GM18519 (cell line): ENCODE results near the gene CLRN3.

Experiments used
- ATAC-seq: cut with Tn5 transposase; IDR thresholded peaks from one replicate; pipeline ENCODE4 v1.9.1; 2021; ENCODE audit warnings: mild to moderate bottlenecking, moderate library complexity; ENCODE audit not compliant: unreplicated experiment, low FRiP score

CLRN3 gene

GRCh38 chr10:127877116-127877515 is 15.6 kb downstream of the CLRN3 start:
- no peak for ATAC-seq

- no peak for ATAC-seq
These were observed 16.8 kb downstream of the CLRN3 start for GRCh38 chr10:127875916-127876315.

DNA sequence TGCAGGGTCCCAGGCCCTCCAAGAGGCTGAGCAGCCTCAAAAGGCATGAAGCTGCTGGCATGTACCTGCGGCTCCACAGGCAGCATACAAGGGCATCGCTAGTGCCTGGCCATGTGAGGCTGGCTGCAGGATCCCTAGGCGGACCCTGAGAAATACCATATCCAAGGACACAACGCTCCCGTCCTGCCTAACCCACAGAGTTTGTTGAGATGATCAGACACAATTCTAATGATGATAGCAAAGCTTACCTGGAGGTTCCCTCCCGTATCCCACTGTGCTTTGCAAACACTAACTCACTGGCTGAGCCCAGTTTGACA is 17.3 kb downstream of the CLRN3 start:
- ATAC-seq = no peak

- ATAC-seq = no peak
These were observed 17.9 kb downstream of the CLRN3 start for GRCh38 chr10:127874671-127875448.

DNA sequence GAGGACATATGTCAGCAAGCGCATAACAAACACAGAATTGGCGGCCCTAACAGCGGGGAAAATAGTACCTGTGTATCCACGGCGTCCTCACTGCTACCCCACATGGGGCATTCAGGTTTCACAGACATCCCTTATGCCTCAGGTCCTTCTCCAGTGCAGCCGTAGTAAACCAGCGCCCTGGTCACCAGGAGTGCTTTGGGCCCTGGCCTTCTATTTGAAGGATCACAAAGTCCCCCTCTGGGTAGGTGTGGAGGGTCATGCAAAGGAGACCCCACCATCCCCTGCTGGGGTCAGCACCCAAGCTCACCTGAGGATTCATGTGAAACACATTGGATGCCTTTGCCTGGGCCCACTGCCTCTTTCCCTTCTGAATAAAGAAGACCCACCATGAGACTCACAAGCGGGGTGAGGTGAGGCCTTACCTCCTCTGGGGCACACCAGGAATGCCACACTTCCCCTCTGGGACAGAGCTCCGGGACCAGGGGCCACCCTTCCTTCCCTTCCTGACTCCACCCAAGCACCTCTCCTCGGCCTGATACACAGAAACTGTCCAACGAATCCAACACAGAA is 18.8 kb downstream of the CLRN3 start:
- no peak for ATAC-seq

DNA sequence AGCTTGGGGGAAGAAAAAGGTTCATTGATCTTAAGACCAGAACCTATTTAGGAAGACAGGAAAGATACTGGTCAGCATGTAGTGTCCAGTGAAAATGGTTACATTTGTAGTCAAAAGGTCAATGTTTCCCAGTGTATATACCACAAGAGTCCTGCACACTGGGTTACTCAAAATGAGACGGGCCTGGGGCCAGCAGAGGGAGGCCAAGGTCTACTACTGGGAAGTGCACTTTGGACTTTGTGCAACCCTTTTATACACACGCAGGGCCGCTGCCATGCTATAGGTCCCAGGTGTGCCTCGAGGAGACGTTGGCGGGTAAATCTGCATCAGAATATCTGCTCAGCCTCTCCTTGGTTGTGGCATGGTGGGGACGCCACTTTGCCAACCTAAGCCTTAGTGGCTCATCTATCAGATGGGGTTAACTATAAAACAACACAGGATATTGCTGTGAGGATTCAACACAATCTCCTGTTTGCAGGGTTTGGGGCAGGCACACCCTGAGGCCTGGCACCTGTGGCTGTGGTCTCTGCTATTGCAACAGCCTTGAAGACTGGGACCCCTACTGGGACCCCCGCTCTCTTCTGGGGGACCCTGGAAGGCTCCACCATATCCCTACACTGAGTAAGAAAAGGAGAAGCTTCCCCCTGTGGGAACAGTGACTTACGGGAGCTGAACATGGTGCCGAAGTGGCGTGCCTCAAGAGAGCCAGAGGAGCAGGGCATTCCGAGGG is 19.7 kb downstream of the CLRN3 start:
- ATAC-seq = no peak

DNA sequence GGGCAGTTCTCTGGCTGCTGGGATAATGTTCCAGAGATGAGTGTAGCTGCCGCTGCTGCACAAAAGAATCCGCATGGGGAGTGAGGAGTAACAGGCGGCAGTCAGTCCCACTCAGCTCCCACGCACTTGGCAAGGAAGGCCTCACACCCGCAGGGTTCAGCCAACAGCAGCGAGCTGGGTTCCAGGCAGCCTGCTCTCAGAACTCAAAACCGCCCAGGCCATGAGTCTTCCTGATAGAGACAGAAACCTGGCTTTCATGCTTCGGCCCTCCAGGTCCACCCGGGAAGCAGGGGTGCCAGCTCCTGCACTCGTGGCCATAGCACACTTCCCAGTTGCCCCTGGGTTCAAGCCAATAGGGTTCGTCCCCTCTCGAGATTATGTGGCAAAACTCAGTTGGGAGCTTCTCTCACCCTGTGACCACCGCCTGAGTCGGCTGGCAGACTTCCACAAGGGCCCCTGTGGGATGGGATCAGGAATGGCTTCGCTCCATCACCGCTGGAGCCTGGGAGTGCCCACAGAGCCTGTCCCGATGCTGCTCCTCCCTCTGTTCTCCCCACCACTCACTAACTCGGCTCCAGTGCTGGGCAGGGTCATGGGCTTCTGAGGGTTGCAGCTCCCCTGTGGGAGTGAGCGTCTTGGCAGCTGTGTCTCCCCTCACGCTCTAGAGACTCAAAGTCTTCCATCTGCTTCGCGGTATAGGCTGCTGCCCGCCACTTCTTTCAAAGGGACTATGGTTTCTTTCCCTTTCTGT is 20.6 kb downstream of the CLRN3 start:
- ATAC-seq = no peak

GRCh38 chr10:127871631-127872010 is 21.1 kb downstream of the CLRN3 start:
- ATAC-seq = no peak

DNA sequence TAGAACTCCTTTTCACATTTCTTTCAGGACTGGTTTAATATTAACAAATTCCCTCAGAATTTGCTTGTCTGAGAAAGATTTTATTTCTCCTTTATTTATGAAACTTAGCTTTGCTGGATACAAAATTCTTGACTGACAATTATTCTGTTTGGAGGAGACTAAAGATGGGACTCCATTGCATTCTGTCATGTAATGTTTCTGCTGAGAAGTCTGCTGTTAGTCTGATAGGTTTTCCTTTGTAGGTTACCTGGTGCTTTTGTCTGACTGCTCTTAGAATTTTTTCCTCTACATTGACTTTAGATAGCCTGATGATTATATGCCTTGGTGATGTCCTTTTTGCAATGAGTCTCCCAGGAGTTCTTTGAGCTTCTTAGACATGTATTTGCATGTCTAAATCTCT is 23.4 kb downstream of the CLRN3 start:
- no peak for ATAC-seq

DNA sequence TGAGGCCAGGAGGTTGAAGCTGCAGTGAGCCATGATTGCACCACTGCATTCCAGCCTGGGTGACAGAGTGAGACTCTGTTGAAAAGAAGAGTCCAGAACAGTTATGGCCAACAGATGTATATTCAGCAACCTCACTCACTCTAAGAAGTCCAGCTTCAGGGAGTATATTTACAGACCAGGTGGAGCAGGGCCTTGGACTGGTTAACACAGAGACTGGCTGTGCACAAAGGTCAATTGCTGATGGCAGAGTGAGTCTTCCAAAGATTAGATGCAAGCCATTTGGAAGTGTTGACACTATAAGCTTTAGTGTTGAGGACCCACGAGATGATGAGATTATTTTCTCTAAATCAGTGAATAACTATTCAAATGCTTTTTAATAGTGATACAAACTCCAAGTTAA is 24.9 kb downstream of the CLRN3 start:
- no peak for ATAC-seq

DNA sequence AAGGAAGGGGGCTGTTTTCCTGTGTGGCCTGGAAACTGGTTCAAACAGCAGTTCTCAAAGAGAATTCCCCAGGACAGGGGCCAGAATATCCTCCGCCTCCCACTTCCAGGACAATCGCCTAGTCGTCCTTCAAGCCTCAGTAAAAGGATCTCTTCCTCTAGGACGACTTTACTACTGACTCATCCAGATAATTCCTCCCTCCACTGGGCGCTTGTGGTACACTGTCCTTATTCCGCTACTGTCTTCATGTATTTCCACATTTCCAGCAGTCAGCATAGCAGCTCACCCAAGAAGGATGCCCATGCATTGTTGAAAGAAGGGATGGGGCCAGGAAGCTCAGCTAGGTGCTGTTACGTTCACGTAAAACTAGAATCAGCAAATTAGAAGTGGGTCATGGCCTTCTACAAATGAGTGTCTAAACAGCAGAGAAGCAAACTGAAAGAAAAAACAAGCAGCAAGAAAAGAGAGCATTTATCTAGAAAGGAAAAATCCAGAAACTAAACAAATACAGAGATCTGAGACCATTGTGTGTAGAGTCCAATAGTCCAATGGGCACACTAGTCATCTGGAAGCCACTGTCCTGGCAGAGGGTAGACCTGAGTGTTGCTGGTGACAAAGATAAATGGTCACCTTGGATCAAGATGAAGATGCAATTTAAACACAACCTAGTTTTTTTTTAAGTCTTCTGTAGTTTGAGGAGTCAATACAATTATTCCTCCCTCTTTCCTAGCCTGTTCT is 26.3 kb downstream of the CLRN3 start:
- ATAC-seq = no peak

GRCh38 chr10:127863231-127863825 is 29.4 kb downstream of the CLRN3 start:
- ATAC-seq = no peak

DNA sequence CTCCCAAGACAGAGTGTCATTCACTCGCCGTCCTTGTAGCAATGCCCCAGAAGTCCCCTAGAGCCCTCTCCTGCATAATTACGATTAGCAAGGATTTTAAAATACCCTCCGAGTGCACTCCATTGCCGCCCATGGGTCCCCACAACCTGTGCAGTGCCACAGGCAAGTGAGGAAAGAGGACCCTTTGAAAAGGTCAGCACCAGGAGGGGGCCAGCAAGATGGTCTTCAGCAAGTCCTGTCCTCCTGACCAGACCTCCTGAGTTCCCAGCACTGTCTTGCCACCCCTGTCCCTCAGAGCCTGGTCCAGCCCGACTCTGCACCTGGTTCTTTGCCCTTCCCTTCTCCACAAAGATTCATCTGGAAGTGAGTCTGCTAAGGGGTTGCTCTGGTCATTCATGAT is 32.1 kb downstream of the CLRN3 start:
- no peak for ATAC-seq

- ATAC-seq = no peak
These were observed 36.8 kb downstream of the CLRN3 start for GRCh38 chr10:127855976-127856375.

GRCh38 chr10:127855591-127855881 is 37.2 kb downstream of the CLRN3 start:
- no peak for ATAC-seq

DNA sequence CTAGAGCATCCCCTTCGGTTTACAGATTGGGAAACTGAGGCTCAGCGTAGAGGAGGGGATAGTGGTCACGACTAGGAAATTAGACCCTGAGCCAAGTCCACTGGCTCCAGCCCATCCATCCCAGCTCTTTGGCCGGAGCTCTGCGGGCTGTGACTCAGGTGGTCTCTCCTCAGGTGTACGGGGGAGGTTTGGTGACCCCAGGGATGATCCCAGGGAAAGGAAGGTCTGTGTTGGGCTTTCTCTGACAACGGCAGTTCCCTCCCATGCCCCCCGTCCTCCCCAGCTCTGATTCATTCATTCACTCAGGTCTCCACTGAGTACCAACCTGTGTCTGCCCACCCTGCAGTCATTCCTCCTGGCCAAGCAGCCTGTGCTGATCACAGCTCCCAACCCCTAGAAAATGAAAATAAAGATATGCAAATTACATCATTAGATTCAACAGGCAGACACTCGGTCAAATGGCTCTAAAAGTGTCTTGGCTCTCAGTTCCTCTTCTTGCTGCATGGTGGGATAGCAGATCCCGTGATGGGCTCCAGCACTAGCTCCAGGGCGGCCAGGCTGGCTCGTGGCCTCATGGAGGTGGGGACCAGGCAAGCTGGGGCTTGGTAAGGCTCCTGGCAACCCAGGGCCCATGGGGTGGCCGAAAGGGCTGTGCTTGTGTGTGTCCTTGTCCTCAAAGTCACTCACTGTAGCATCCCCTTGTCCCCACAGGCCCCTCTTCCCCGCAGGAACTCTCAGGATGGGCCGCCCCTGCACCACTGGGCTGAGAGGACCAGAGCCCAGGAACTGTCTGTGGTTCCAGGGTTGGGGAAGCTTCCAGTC is 37.8 kb downstream of the CLRN3 start:
- ATAC-seq = peak; percentile 84

GRCh38 chr10:127853868-127854768 is 38.6 kb downstream of the CLRN3 start:
- ATAC-seq = peak; percentile 56

- ATAC-seq = no peak
These were observed 40.3 kb downstream of the CLRN3 start for GRCh38 chr10:127852456-127852855.
